B cell (primary cell): ENCODE data around the gene RCE1. TPM values are rescaled to one million over a fixed set of nuclear protein-coding genes. Genes with fewer than 3 reads are reported as not detected.

ENCODE experiments used
- ATAC-seq: fragments of 200-7000 bp; cut with Tn5 transposase; one replicate; pipeline ENCODE4 v1.10.0; 2021; ENCODE audit warnings: low read depth, mild to moderate bottlenecking, moderate number of reproducible peaks, moderate library complexity
- CTCF ChIA-PET: fragments of 350-600 bp; sonication (Branson Sonifier 250); formaldehyde crosslinking; loops from one replicate; lab custom pipeline; 2021; ENCODE audit warnings: antibody characterized with exemption, inconsistent platforms; lab: Charles Lee
- POLR2A ChIA-PET: fragments of 350-600 bp; sonication (Branson Sonifier 250); formaldehyde crosslinking; loops from one replicate; lab custom pipeline; 2021; ENCODE audit warnings: antibody characterized with exemption; lab: Charles Lee
- DNase-seq: peaks from one replicate; pipeline ENCODE4 v3.0.0; 2013
- H2AFZ ChIP-seq: 2 replicates; pipeline ENCODE4 v1.6.1; 2012; ENCODE audit warnings: mild to moderate bottlenecking, low read depth, low read length; ENCODE audit not compliant: insufficient read depth, poor library complexity, severe bottlenecking
- H3K27ac ChIP-seq, 2 donors: 1 replicate in 1 of 2; 2 replicates in 1 of 2; pipeline ENCODE4 v1.5.1; 2012 to 2013; ENCODE audit warnings: low read length in 2 of 2, mild to moderate bottlenecking in 2 of 2, moderate library complexity in 1 of 2
- H3K27me3 ChIP-seq, 4 experiments: fragments of 200-600 bp in 1 of 4; sonication (generic) in 1 of 4; replicated peaks in 1 of 4; 1 replicate in 2 of 4; 2 replicates in 2 of 4; pipeline versions ENCODE4 v1.6.1 to v1.7.0; 2013 to 2016; ENCODE audit warnings: low read length in 3 of 4, mild to moderate bottlenecking in 2 of 4, mixed read lengths in 1 of 4, moderate library complexity in 1 of 4; ENCODE audit not compliant: insufficient read depth in 4 of 4, control insufficient read depth in 3 of 4; ENCODE audit errors: control extremely low read depth in 1 of 4
- H3K36me3 ChIP-seq, 2 experiments: replicated peaks in 1 of 2; 1 replicate in 1 of 2; 2 replicates in 1 of 2; pipeline versions ENCODE4 v1.6.1 to v1.7.1; 2013; ENCODE audit warnings: low read length in 1 of 2; ENCODE audit not compliant: insufficient read depth in 2 of 2, control insufficient read depth in 1 of 2; ENCODE audit errors: control extremely low read depth in 1 of 2, extremely low read depth in 1 of 2
- H3K4me1 ChIP-seq, 2 donors: fragments of 200-600 bp in 1 of 2; sonication (generic) in 1 of 2; 1 replicate in 1 of 2; 2 replicates in 1 of 2; pipeline versions ENCODE4 v1.5.1 to v1.6.1; 2013 to 2017; ENCODE audit warnings: low read length in 2 of 2; ENCODE audit not compliant: control insufficient read depth in 2 of 2, insufficient read depth in 2 of 2
- H3K4me2 ChIP-seq: replicated peaks from 2 replicates; pipeline ENCODE3; 2012; ENCODE audit warnings: mild to moderate bottlenecking, low read depth, low read length; ENCODE audit not compliant: poor library complexity, severe bottlenecking
- H3K4me3 ChIP-seq, 5 experiments: fragments of 200-600 bp in 1 of 5; sonication (generic) in 1 of 5; 1 replicate in 3 of 5; 2 replicates in 2 of 5; pipeline versions ENCODE4 v1.5.1 to v1.7.0; 2011 to 2016; ENCODE audit warnings: low read length in 4 of 5, mild to moderate bottlenecking in 4 of 5, low read depth in 2 of 5, control low read depth in 1 of 5, moderate library complexity in 1 of 5; ENCODE audit not compliant: insufficient read depth in 1 of 5; ENCODE audit errors: control extremely low read depth in 1 of 5, extremely low read depth in 1 of 5
- H3K79me2 ChIP-seq: fragments of 200-600 bp; sonication (generic); one replicate; pipeline ENCODE4 v1.6.0; 2016; ENCODE audit warnings: low read length; ENCODE audit not compliant: control insufficient read depth, insufficient read depth
- H3K9ac ChIP-seq: fragments of 200-600 bp; sonication (generic); 2 replicates; pipeline ENCODE4 v1.6.1; 2017; ENCODE audit warnings: mild to moderate bottlenecking, low read length, moderate library complexity
- H3K9me3 ChIP-seq, 3 donors: one replicate each; pipeline versions ENCODE4 v1.6.1 to v1.7.1; 2013; ENCODE audit warnings: low read length in 2 of 3; ENCODE audit not compliant: control insufficient read depth in 2 of 3, insufficient read depth in 1 of 3; ENCODE audit errors: control extremely low read depth in 1 of 3
- H4K20me1 ChIP-seq: 2 replicates; pipeline ENCODE4 v1.6.0; 2012; ENCODE audit warnings: mild to moderate bottlenecking, low read length; ENCODE audit not compliant: insufficient read depth, control insufficient read depth, poor library complexity, severe bottlenecking
- H3K27ac Mint-ChIP-seq: one replicate; pipeline ENCODE4 v1.8.0; 2021; ENCODE audit warnings: mixed read lengths
- H3K27me3 Mint-ChIP-seq: one replicate; pipeline ENCODE4 v1.8.0; 2021; ENCODE audit warnings: mixed read lengths
- H3K4me1 Mint-ChIP-seq: one replicate; pipeline ENCODE4 v1.8.0; 2021; ENCODE audit warnings: mixed read lengths
- H3K4me3 Mint-ChIP-seq: one replicate; pipeline ENCODE4 v1.8.0; 2021; ENCODE audit warnings: mixed read lengths
- H3K9me3 Mint-ChIP-seq: one replicate; pipeline ENCODE4 v1.8.0; 2022; ENCODE audit warnings: mixed read lengths; ENCODE audit not compliant: insufficient read depth
- EZH2 ChIP-seq: IDR thresholded peaks from 2 replicates; pipeline ENCODE4 v1.6.1; 2012; ENCODE audit warnings: borderline replicate concordance, low read depth, mild to moderate bottlenecking, moderate library complexity, low read length; ENCODE audit not compliant: insufficient read depth, poor library complexity, severe bottlenecking
- WGBS: methylation state at CpG from one replicate; pipeline ENCODE4 v1.1.5; 2013; ENCODE audit warnings: missing lambda C conversion rate; ENCODE audit not compliant: insufficient coverage; 5-methylcytosine and 5-hydroxymethylcytosine counted together
- intact Hi-C: fragments of 100-400 bp; cut with micrococcal nuclease; formaldehyde crosslinking; loops from one replicate; pipeline ENCODE4 v1.10.0; 2022
- polyA plus RNA-seq: library from polyadenylated mRNA; depleted of rRNA; stranded (reverse); fragments of >200 nt; gene quantifications from 2 replicates; pipeline ENCODE4 v1.2.3, GENCODE V29; 2012
- total RNA-seq, 2 donors: library from RNA; stranded (reverse); fragments of 120-200 nt in 1 of 2; gene quantifications; 1 replicate in 1 of 2; 2 replicates in 1 of 2; pipeline versions ENCODE4 v1.2.3 to v1.2.4, GENCODE V29; 2013 to 2022
- TF ChIP-seq, protein P1 (sequence below): fragments of 200-600 bp; IDR thresholded peaks from one replicate; pipeline ENCODE4 v1.8.0; 2022; ENCODE audit warnings: antibody characterized with exemption, mild to moderate bottlenecking

Gene RCE1
- total and polyA plus RNA-seq, 2 donors (not counting 1 experiment from before 2014, with no cell fraction given), result 31.6 to 59.7 TPM

- no peaks in the 10 kb centered on the region for H3K27me3 Mint-ChIP-seq
- Histone ChIP-seq H3K79me2 (no peaks in the 10 kb centered on the region), H3K4me3 (no peak overlapping the region), H3K4me1 (peaks cover 5 to 15% of the 10 kb centered on the region in 2 donors), H3K9me3 (no peaks in the 10 kb centered on the region), H3K9ac (no peak overlapping the region), H2AFZ (no peak overlapping the region), H3K27ac (no peak overlapping the region), H3K4me2 (no peak overlapping the region), H3K36me3 (peaks cover under 1 to 11% of the 10 kb centered on the region in 2 experiments), H4K20me1 (no peaks in the 10 kb centered on the region), H3K27me3 (no peaks in the 10 kb centered on the region)
- no peak overlapping the region for H3K4me3 Mint-ChIP-seq
- H3K27ac Mint-ChIP-seq, result peak overlapping the region; percentile 41
- TF ChIP-seq, protein P1, sequence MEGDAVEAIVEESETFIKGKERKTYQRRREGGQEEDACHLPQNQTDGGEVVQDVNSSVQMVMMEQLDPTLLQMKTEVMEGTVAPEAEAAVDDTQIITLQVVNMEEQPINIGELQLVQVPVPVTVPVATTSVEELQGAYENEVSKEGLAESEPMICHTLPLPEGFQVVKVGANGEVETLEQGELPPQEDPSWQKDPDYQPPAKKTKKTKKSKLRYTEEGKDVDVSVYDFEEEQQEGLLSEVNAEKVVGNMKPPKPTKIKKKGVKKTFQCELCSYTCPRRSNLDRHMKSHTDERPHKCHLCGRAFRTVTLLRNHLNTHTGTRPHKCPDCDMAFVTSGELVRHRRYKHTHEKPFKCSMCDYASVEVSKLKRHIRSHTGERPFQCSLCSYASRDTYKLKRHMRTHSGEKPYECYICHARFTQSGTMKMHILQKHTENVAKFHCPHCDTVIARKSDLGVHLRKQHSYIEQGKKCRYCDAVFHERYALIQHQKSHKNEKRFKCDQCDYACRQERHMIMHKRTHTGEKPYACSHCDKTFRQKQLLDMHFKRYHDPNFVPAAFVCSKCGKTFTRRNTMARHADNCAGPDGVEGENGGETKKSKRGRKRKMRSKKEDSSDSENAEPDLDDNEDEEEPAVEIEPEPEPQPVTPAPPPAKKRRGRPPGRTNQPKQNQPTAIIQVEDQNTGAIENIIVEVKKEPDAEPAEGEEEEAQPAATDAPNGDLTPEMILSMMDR, result peak; percentile 22
- TF ChIP-seq EZH2, result no peak
- WGBS, result 62% methylated on average over 24 of the region's 26 CpGs
- H3K4me1 Mint-ChIP-seq, result peaks cover 14% of the 10 kb centered on the region
- ATAC-seq, result no peak
- DNase-seq, result no peak
- POLR2A ChIA-PET, result interaction anchor here (1.6 kb wide), 1 partner anchor 9 kb away, joined by 6 read pairs; the partner anchor contains the start of gene RCE1
- intact Hi-C loops, result no loop called here
- CTCF ChIA-PET, result interaction anchor here (1.2 to 1.5 kb wide), 2 partner anchors 8 to 16 kb away, joined by 3 to 4 read pairs; no protein-coding TSS in a partner anchor
- H3K9me3 Mint-ChIP-seq, result no peaks in the 10 kb centered on the region
These were observed 8.6 kb downstream of the RCE1 start for GRCh38 chr11:66851698-66852465.
